DOHH2 (cell line): ENCODE measurements around the gene ASMT.
A peak's percentile ranks its signal among the peaks of the same experiment; 100 is the strongest.

Source experiments
- H3F3A ChIP-seq: fragments of 200-600 bp; sonication (generic), shearing (Covaris generic); 2 replicates; pipeline ENCODE4 v1.6.0; 2016; ENCODE audit warnings: antibody characterized with exemption, mild to moderate bottlenecking; ENCODE audit not compliant: control insufficient read depth, insufficient read depth
- H3K27ac ChIP-seq: fragments of 200-600 bp; sonication (generic); 2 replicates; pipeline ENCODE4 v1.5.1; 2014; ENCODE audit warnings: low read depth, mild to moderate bottlenecking, low read length, moderate library complexity
- H3K27me3 ChIP-seq: fragments of 200-600 bp; sonication (generic); 2 replicates; pipeline ENCODE4 v1.6.1; 2014; ENCODE audit warnings: mild to moderate bottlenecking, low read length, mixed read lengths; ENCODE audit not compliant: control insufficient read depth
- H3K36me3 ChIP-seq: fragments of 200-600 bp; sonication (generic); 2 replicates; pipeline ENCODE4 v1.6.1; 2014; ENCODE audit warnings: mild to moderate bottlenecking, low read length, moderate library complexity, mixed read lengths; ENCODE audit not compliant: control insufficient read depth
- H3K4me1 ChIP-seq: fragments of 200-600 bp; sonication (generic); 2 replicates; pipeline ENCODE4 v1.6.1; 2014; ENCODE audit warnings: mild to moderate bottlenecking, low read length, mixed read lengths; ENCODE audit not compliant: control insufficient read depth
- H3K4me2 ChIP-seq: fragments of 200-600 bp; sonication (generic); 2 replicates; pipeline ENCODE4 v1.6.0; 2014; ENCODE audit warnings: mild to moderate bottlenecking, low read length, moderate library complexity
- H3K4me3 ChIP-seq: fragments of 200-600 bp; sonication (generic); 2 replicates; pipeline ENCODE4 v1.5.1; 2014; ENCODE audit warnings: mild to moderate bottlenecking, low read length, mixed read lengths
- H3K79me2 ChIP-seq: fragments of 200-600 bp; sonication (generic); 2 replicates; pipeline ENCODE4 v1.6.1; 2014; ENCODE audit warnings: mild to moderate bottlenecking, low read length, mixed read lengths; ENCODE audit not compliant: control insufficient read depth
- H3K9me2 ChIP-seq: fragments of 200-600 bp; sonication (generic); replicated peaks from 2 replicates; pipeline ENCODE4 v1.6.1; 2014; ENCODE audit warnings: mild to moderate bottlenecking, low read length, mixed read lengths; ENCODE audit not compliant: control insufficient read depth
- H3K9me3 ChIP-seq: fragments of 200-600 bp; sonication (generic); 2 replicates; pipeline ENCODE4 v1.6.1; 2014; ENCODE audit warnings: antibody characterized with exemption, low read length, mixed read lengths; ENCODE audit not compliant: control insufficient read depth, insufficient read depth
- H4K20me1 ChIP-seq: fragments of 200-600 bp; sonication (generic); 2 replicates; pipeline ENCODE4 v1.6.0; 2014; ENCODE audit warnings: low read depth, mild to moderate bottlenecking, antibody characterized with exemption, low read length, moderate library complexity; ENCODE audit not compliant: control insufficient read depth, insufficient read depth
- EZH2phosphoT487 ChIP-seq: fragments of 200-600 bp; sonication (generic); IDR thresholded peaks from 2 replicates; pipeline ENCODE4 v1.6.1; 2017; ENCODE audit warnings: borderline replicate concordance, mild to moderate bottlenecking, antibody characterized with exemption, low read length, moderate library complexity, mixed read lengths
- TF ChIP-seq, protein P1 (sequence below): fragments of 200-600 bp; sonication (generic); IDR thresholded peaks from one replicate; pipeline ENCODE4 v1.5.1; 2014; ENCODE audit warnings: antibody characterized with exemption, mild to moderate bottlenecking, low read depth, low read length; ENCODE audit not compliant: poor library complexity, severe bottlenecking

The ASMT gene

DNA sequence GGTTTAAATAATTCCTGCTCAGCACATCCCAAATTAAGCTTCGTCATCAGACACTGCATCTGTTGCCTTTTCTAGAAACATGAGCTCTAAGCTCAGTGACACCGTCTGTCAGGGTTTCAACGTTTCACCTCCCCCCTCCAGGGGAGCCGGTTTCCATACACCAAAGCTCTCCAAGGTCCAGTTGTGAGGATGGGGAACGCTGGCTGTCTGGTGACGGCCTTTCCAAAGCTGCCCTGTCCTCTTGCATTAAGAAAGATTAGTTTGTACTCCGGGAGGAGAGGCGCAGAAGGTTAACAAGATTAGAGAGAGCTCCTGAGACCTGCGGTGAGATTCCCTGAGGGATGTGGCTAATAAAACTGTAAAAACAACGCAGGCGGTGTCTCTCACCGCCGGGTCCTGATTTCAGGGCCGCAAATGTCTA, 43.2 kb downstream of the ASMT start:
- no peaks in the 10 kb centered on the region for H3K27me3 ChIP-seq
- H3F3A ChIP-seq: peaks cover 4% of the 10 kb centered on the region
- peak overlapping the region; percentile 92 for H3K4me2 ChIP-seq
- no peaks in the 10 kb centered on the region for H3K9me3 ChIP-seq
- TF ChIP-seq EZH2phosphoT487: no peak
- TF ChIP-seq, protein P1, sequence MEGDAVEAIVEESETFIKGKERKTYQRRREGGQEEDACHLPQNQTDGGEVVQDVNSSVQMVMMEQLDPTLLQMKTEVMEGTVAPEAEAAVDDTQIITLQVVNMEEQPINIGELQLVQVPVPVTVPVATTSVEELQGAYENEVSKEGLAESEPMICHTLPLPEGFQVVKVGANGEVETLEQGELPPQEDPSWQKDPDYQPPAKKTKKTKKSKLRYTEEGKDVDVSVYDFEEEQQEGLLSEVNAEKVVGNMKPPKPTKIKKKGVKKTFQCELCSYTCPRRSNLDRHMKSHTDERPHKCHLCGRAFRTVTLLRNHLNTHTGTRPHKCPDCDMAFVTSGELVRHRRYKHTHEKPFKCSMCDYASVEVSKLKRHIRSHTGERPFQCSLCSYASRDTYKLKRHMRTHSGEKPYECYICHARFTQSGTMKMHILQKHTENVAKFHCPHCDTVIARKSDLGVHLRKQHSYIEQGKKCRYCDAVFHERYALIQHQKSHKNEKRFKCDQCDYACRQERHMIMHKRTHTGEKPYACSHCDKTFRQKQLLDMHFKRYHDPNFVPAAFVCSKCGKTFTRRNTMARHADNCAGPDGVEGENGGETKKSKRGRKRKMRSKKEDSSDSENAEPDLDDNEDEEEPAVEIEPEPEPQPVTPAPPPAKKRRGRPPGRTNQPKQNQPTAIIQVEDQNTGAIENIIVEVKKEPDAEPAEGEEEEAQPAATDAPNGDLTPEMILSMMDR: no peak
- peaks cover 3% of the 10 kb centered on the region; the same call in 1 of the 2 replicates for H3K36me3 ChIP-seq
- H3K4me1 ChIP-seq: peaks cover 35% of the 10 kb centered on the region
- H3K79me2 ChIP-seq: peaks cover 35% of the 10 kb centered on the region
- peak overlapping the region; percentile 86 for H3K27ac ChIP-seq
- H3K4me3 ChIP-seq: peak overlapping the region; percentile 81
- H4K20me1 ChIP-seq: no peaks in the 10 kb centered on the region
- H3K9me2 ChIP-seq: no peaks in the 10 kb centered on the region

DNA sequence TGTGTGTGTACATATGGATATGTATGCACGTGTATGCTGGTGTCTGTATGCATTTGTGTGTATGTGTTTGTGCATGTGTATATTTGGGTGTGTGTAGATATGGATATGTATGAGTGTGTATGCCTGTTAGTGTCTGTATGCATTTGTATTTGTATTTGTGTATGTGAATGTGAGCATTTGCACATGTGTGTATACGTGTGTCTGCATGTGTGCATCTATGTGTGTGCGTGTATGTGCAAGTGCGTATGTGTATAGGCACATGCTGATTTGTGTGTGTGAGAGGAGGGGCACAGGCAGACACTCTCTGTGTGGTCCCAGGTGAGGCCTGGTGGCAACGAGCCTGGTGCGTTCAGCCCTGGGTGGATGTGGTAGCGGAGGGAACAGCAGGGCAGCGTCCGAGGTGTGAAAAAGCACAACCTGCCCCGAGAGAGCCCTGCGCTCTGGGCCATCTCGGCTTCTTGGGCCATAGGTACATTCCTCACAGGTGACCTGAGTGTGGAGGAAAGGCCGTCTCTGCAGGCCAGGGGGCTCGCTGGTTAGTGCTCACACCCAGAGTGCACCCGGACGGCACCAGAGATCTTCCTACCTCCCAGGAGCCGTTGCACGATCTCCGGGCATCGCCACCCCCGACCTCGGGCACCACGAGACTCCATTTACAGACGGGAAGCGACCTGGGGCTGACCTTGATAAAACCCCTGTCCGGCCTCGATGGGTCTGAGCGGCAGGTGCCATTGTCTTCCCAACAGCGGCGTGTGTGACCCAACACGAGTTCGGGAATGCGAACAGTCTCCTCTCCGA, 45.0 kb downstream of the ASMT start:
- H3K4me3 ChIP-seq: peak overlapping the region; percentile 64
- TF ChIP-seq EZH2phosphoT487: no peak
- TF ChIP-seq, protein P1: no peak
- H3K79me2 ChIP-seq: peaks cover 49% of the 10 kb centered on the region
- H3F3A ChIP-seq: peaks cover 4% of the 10 kb centered on the region; the same call in 1 of the 2 replicates
- no peaks in the 10 kb centered on the region for H3K9me3 ChIP-seq
- H3K9me2 ChIP-seq: no peaks in the 10 kb centered on the region
- H4K20me1 ChIP-seq: no peaks in the 10 kb centered on the region
- H3K27me3 ChIP-seq: no peaks in the 10 kb centered on the region
- peaks cover 3% of the 10 kb centered on the region; the same call in 1 of the 2 replicates for H3K36me3 ChIP-seq
- no peak overlapping the region for H3K27ac ChIP-seq
- H3K4me1 ChIP-seq: peaks cover 39% of the 10 kb centered on the region
- H3K4me2 ChIP-seq: peak overlapping the region; percentile 75

- peaks cover 9% of the 10 kb centered on the region for H3K36me3 ChIP-seq
- no peaks in the 10 kb centered on the region for H3K9me3 ChIP-seq
- H3K27ac ChIP-seq: peak overlapping the region; percentile 79
- H3K79me2 ChIP-seq: peaks cover 56% of the 10 kb centered on the region
- peak overlapping the region; percentile 91 for H3K4me3 ChIP-seq
- H4K20me1 ChIP-seq: no peaks in the 10 kb centered on the region
- H3K9me2 ChIP-seq: no peaks in the 10 kb centered on the region
- H3K27me3 ChIP-seq: no peaks in the 10 kb centered on the region
- TF ChIP-seq, protein P1: no peak
- TF ChIP-seq EZH2phosphoT487: no peak
- H3K4me1 ChIP-seq: peaks cover 38% of the 10 kb centered on the region
- peaks cover 4% of the 10 kb centered on the region; the same call in 1 of the 2 replicates for H3F3A ChIP-seq
- H3K4me2 ChIP-seq: peak overlapping the region; percentile 75
Observed at GRCh38 chrX:1661048-1661921, 46.4 kb downstream of the ASMT start.
